RKO (cell line): ENCODE results near the gene GABRB3.
"Not testable (repeated sequence)": the region's sequence is repeated elsewhere in the genome, so short reads cannot be mapped to it uniquely, and the experiment has no call there.

Experiments
- DNase-seq: peaks from one replicate; pipeline ENCODE4 v3.0.0-alpha.2; 2016; ENCODE audit warnings: low spot score

The GABRB3 gene

GRCh38 chr15:26736502-26737248 is 36.2 kb downstream of the GABRB3 start:
- DNase-seq = no peak

- DNase-seq = no peak
Measured at GRCh38 chr15:26731965-26732364, 40.9 kb downstream of the GABRB3 start.

- no peak for DNase-seq
Measured at GRCh38 chr15:26729581-26729980, 43.3 kb downstream of the GABRB3 start.

GRCh38 chr15:26729030-26729429 is 43.8 kb downstream of the GABRB3 start:
- DNase-seq = no peak

GRCh38 chr15:26724381-26725150 is 48.3 kb downstream of the GABRB3 start:
- no peak for DNase-seq

- DNase-seq = no peak
Measured at GRCh38 chr15:26722621-26723160, 50.2 kb downstream of the GABRB3 start.

GRCh38 chr15:26721232-26721967 is 51.5 kb downstream of the GABRB3 start:
- no peak for DNase-seq

- no peak for DNase-seq
Measured at GRCh38 chr15:26720546-26720945, 52.3 kb downstream of the GABRB3 start.

- DNase-seq = not testable (repeated sequence)
Measured at GRCh38 chr15:26719866-26720265, 53.0 kb downstream of the GABRB3 start.

GRCh38 chr15:26716069-26716468 is 56.8 kb downstream of the GABRB3 start:
- DNase-seq = no peak

GRCh38 chr15:26713498-26713897 is 59.4 kb downstream of the GABRB3 start:
- DNase-seq = no peak

- DNase-seq = no peak
Measured at GRCh38 chr15:26712335-26712734, 60.5 kb downstream of the GABRB3 start.

- no peak for DNase-seq
Measured at GRCh38 chr15:26711445-26711844, 61.4 kb downstream of the GABRB3 start.

GRCh38 chr15:26702381-26702780 is 70.5 kb downstream of the GABRB3 start:
- DNase-seq = no peak

GRCh38 chr15:26698555-26698954 is 74.3 kb downstream of the GABRB3 start:
- DNase-seq = no peak

GRCh38 chr15:26697913-26698312 is 75.0 kb downstream of the GABRB3 start:
- DNase-seq = no peak

GRCh38 chr15:26691249-26691648 is 81.6 kb downstream of the GABRB3 start:
- no peak for DNase-seq

GRCh38 chr15:26690778-26691177 is 82.1 kb downstream of the GABRB3 start:
- no peak for DNase-seq

GRCh38 chr15:26689462-26689861 is 83.4 kb downstream of the GABRB3 start:
- no peak for DNase-seq

- DNase-seq = no peak
Measured at GRCh38 chr15:26686547-26687187, 86.2 kb downstream of the GABRB3 start.

GRCh38 chr15:26682598-26683164 is 90.2 kb downstream of the GABRB3 start:
- no peak for DNase-seq

- no peak for DNase-seq
Measured at GRCh38 chr15:26679927-26680326, 92.9 kb downstream of the GABRB3 start.
